Ovary (tissue), 9 donors: ENCODE data around the gene KCNK4. TPM values are rescaled to one million over a fixed set of nuclear protein-coding genes. Genes with fewer than 3 reads are reported as not detected.

ENCODE experiments used
- DNase-seq, 5 donors: peaks; one replicate each; pipeline ENCODE4 v3.0.0-alpha.2; 2019 to 2020
- H3K27ac ChIP-seq, 2 donors: fragments of 200-600 bp; one replicate each; pipeline versions ENCODE4 v1.5.1 to v1.8.0; 2019 to 2022
- H3K27me3 ChIP-seq: fragments of 200-600 bp; one replicate; pipeline ENCODE4 v1.8.0; 2022
- H3K36me3 ChIP-seq: fragments of 200-600 bp; sonication (generic); one replicate; pipeline ENCODE4 v1.5.1; 2019
- H3K4me1 ChIP-seq: one replicate; pipeline ENCODE4 v1.8.1; 2013; ENCODE audit warnings: mild to moderate bottlenecking, moderate library complexity; ENCODE audit not compliant: insufficient read depth
- H3K4me3 ChIP-seq: fragments of 200-600 bp; sonication (generic); one replicate; pipeline ENCODE4 v1.5.1; 2017
- H3K9me3 ChIP-seq, 2 donors: fragments of 200-600 bp in 1 of 2; sonication (generic) in 1 of 2; one replicate each; pipeline versions ENCODE4 v1.5.1 to v1.8.1; 2013 to 2019; ENCODE audit warnings: mild to moderate bottlenecking in 1 of 2, moderate library complexity in 1 of 2
- CTCF ChIP-seq, 3 donors: fragments of 450-650 bp in 2 of 3; fragments of 200-600 bp in 1 of 3; IDR thresholded peaks; one replicate each; pipeline versions ENCODE4 v1.5.1 to v1.8.0; 2016 to 2022; ENCODE audit warnings: antibody characterized with exemption in 3 of 3, mild to moderate bottlenecking in 1 of 3
- EP300 ChIP-seq: sonication (generic); formaldehyde crosslinking; IDR thresholded peaks from one replicate; pipeline ENCODE4 v1.6.1; 2017; ENCODE audit warnings: antibody characterized with exemption
- POLR2A ChIP-seq: fragments of 450-650 bp; IDR thresholded peaks from one replicate; pipeline ENCODE4 v1.6.1; 2017; ENCODE audit warnings: antibody characterized with exemption, mild to moderate bottlenecking, moderate library complexity
- WGBS, 3 donors: extraction: QIAGEN DNeasy Blood & Tissue Kit in 1 of 3; methylation state at CpG; one replicate each; pipeline versions ENCODE4 v1.1.5 to v1.1.7; 2013 to 2017; 5-methylcytosine and 5-hydroxymethylcytosine counted together
- intact Hi-C, 4 donors: fragments of 100-400 bp; cut with DNase I; formaldehyde crosslinking; loops; one replicate each; pipeline versions ENCODE4 v1.11.0 to v1.15.1; 2022 to 2023
- polyA plus RNA-seq, 2 donors: library from polyadenylated mRNA; stranded (reverse); fragments of 200-250 nt in 1 of 2; fragments of 350-450 nt in 1 of 2; fragmentation: Illumina TruSeq in 1 of 2; extraction: RNeasy Lipid Tissue Mini Kit (QIAGEN cat#74804) in 1 of 2; gene quantifications; one replicate each; pipeline ENCODE4 v1.2.3, GENCODE V29; 2013 to 2014
- total RNA-seq, 7 donors: library from RNA; depleted of rRNA in 2 of 7; stranded (reverse); fragments of >200 nt in 2 of 7; fragmentation: NEBNext Ultra II Directional in 3 of 7; extraction: Animal tissue kit (Norgen Biotek cat#: 25700) in 3 of 7; gene quantifications; one replicate each; pipeline versions ENCODE4 v1.1.0 to v1.2.4, GENCODE V29; 2016 to 2023
- donor health status: DM: no; HTN: no; CAD: no; lungs with moderate emphysema.
- donor health status: DM: no; HTN: no; CAD: no.
- donor health status: Bipolar disorder and iron deficiency.
- donor health status: DM: yes; HTN: yes; CAD: no.
- donor health status: DM: no; HTN: no; CAD: no.
- donor health status: DM: yes; HTN: yes; CAD: no.

The KCNK4 gene
- total and polyA plus RNA-seq, 9 donors = not detected

GRCh38 chr11:64317325-64317960 lies 26.3 kb downstream of the KCNK4 start, which contains the start of gene TRMT112:
Gene TRMT112, minus strand, starts transcription at chr11:64317559. Its CDS starts 33 bp downstream, at chr11:64317526.
- Histone ChIP-seq H3K27me3 (no peaks in the 10 kb centered on the region), H3K9me3 (no peaks in the 10 kb centered on the region), H3K4me3 (peak within 1 kb of the TSS; percentile 65), H3K27ac (peak within 1 kb of the TSS; percentile 81 to 99), H3K4me1 (peaks cover 9% of the 10 kb centered on the region), H3K36me3 (no peaks in the 10 kb centered on the region)
- intact Hi-C loops = loop anchor here in 1 of 4 donors (5.0 kb wide), 1 partner anchor 40 kb away; the partner anchor contains the start of gene RPS6KA4
- peak; percentile 93 to 98 (median 94) for DNase-seq
- WGBS, 3 donors = 0% methylated on average over 42 to 43 of the region's 43 CpGs
- peak; percentile 96 for TF ChIP-seq POLR2A
- TF ChIP-seq EP300 = peak; percentile 84
- TF ChIP-seq CTCF (IDR thresholded peaks at IDR 0.05) = no peak

- intact Hi-C loops = loop anchor here in 1 of 4 donors (5.0 kb wide), 1 partner anchor 39 kb away; the partner anchor contains the start of gene RPS6KA4
Measured at GRCh38 chr11:64317961-64318765, 27.1 kb downstream of the KCNK4 start, which contains the start of gene PRDX5. Gene PRDX5, plus strand, starts transcription at chr11:64318121. Its CDS starts 95 bp downstream, at chr11:64318216.

GRCh38 chr11:64318766-64319761 lies 28.0 kb downstream of the KCNK4 start:
- H3K4me1 ChIP-seq = peaks cover 9% of the 10 kb centered on the region
- no peaks in the 10 kb centered on the region for H3K27me3 ChIP-seq
- peak overlapping the region; percentile 65 for H3K4me3 ChIP-seq
- TF ChIP-seq POLR2A = no peak
- no peak for TF ChIP-seq CTCF (IDR thresholded peaks at IDR 0.05)
- no peak for TF ChIP-seq EP300
- 24 to 30% (median 24%) methylated on average over 15 to 19 of the region's 19 CpGs for WGBS, 3 donors
- DNase-seq = peak in 4 of 5 donors; percentile 54 to 66 (median 64)
- no peaks in the 10 kb centered on the region for H3K36me3 ChIP-seq
- intact Hi-C loops = loop anchor here in 1 of 4 donors (5.0 kb wide), 1 partner anchor 38 kb away; the partner anchor contains the start of gene RPS6KA4
- H3K27ac ChIP-seq = peak overlapping the region; percentile 58 to 99
- H3K9me3 ChIP-seq = no peaks in the 10 kb centered on the region

More at GRCh38 chr11:64317961-64318765, 27.1 kb downstream of the KCNK4 start, which contains the start of gene PRDX5:
- H3K4me1 ChIP-seq = peaks cover 9% of the 10 kb centered on the region
- H3K36me3 ChIP-seq = no peaks in the 10 kb centered on the region
- peak within 1 kb of the TSS; percentile 81 to 99 for H3K27ac ChIP-seq
- TF ChIP-seq EP300 (no peak), CTCF (IDR thresholded peaks at IDR 0.05) (peak; percentile 11 to 72 (median 65)), POLR2A (peak; percentile 93)
- H3K27me3 ChIP-seq = no peaks in the 10 kb centered on the region
- WGBS, 3 donors = 0% methylated on average over 57 to 61 of the region's 61 CpGs
- peak within 1 kb of the TSS; percentile 65 for H3K4me3 ChIP-seq
- H3K9me3 ChIP-seq = no peaks in the 10 kb centered on the region
- DNase-seq = peak; percentile 94 to 96 (median 95)
